Upper lobe of left lung (tissue), 6 donors: ENCODE data around the gene DST. TPM values are rescaled to one million over a fixed set of nuclear protein-coding genes. Genes with fewer than 3 reads are reported as not detected.

Experiments used
- ATAC-seq, 2 donors: fragments of 200-7000 bp; cut with Tn5 transposase; one replicate each; pipeline ENCODE4 v1.9.1; 2022; ENCODE audit warnings: mild to moderate bottlenecking in 2 of 2, moderate library complexity in 2 of 2; ENCODE audit not compliant: low FRiP score in 2 of 2
- DNase-seq, 2 donors: peaks; one replicate each; pipeline ENCODE4 v3.0.0-alpha.2; 2019 to 2020
- H3K27ac ChIP-seq, 4 donors: fragments of 200-600 bp; sonication (generic); one replicate each; pipeline ENCODE4 v1.5.1; 2016 to 2019
- H3K27me3 ChIP-seq, 4 donors: fragments of 200-600 bp; sonication (generic); one replicate each; pipeline ENCODE4 v1.5.1; 2017 to 2019
- H3K36me3 ChIP-seq, 4 donors: fragments of 200-600 bp; sonication (generic); one replicate each; pipeline ENCODE4 v1.5.1; 2016 to 2019
- H3K4me1 ChIP-seq, 4 donors: fragments of 200-600 bp; sonication (generic); one replicate each; pipeline ENCODE4 v1.5.1; 2018 to 2019
- H3K4me3 ChIP-seq, 4 donors: fragments of 200-600 bp; sonication (generic); one replicate each; pipeline ENCODE4 v1.5.1; 2017 to 2019; ENCODE audit warnings: mild to moderate bottlenecking in 2 of 4, moderate library complexity in 1 of 4
- H3K9me3 ChIP-seq, 4 donors: fragments of 200-600 bp; sonication (generic); one replicate each; pipeline ENCODE4 v1.5.1; 2018 to 2019
- CTCF ChIP-seq, 6 experiments: fragments of 450-650 bp in 4 of 6; fragments of 200-600 bp in 2 of 6; sonication (generic) in 2 of 6; IDR thresholded peaks; one replicate each; pipeline ENCODE4 v1.5.1; 2016 to 2019; ENCODE audit warnings: antibody characterized with exemption in 6 of 6
- EP300 ChIP-seq, 4 donors: sonication (generic); formaldehyde crosslinking; IDR thresholded peaks; one replicate each; pipeline ENCODE4 v1.5.1; 2017; ENCODE audit warnings: antibody characterized with exemption in 4 of 4, control low read depth in 2 of 4
- POLR2A ChIP-seq, 4 donors: fragments of 450-650 bp; IDR thresholded peaks; one replicate each; pipeline ENCODE4 v1.5.1; 2016 to 2017; ENCODE audit warnings: antibody characterized with exemption in 4 of 4, mild to moderate bottlenecking in 2 of 4
- POLR2AphosphoS5 ChIP-seq, 2 donors: sonication (generic); formaldehyde crosslinking; IDR thresholded peaks; one replicate each; pipeline ENCODE4 v1.5.1; 2017; ENCODE audit warnings: antibody characterized with exemption in 2 of 2
- WGBS, 2 donors: methylation state at CpG; one replicate each; pipeline ENCODE4 v1.1.5; 2017 to 2018; 5-methylcytosine and 5-hydroxymethylcytosine counted together
- total RNA-seq, 6 donors: library from RNA; depleted of rRNA in 4 of 6; stranded (reverse); fragments of >200 nt in 4 of 6; gene quantifications; one replicate each; pipeline versions ENCODE4 v1.1.0 to v1.2.1, GENCODE V29; 2016 to 2021
- donor health status: DM: no; HTN: no; CAD: no; lungs with moderate emphysema.
- donor health status: DM: no; HTN: yes; CAD: no; lungs with severe emphysema.

DST gene
- total RNA-seq, 6 donors from 2014 or later, result 241 to 477 (median 341) TPM

- H3K9me3 ChIP-seq, result no peaks in the 10 kb centered on the region
- no peaks in the 10 kb centered on the region for H3K27me3 ChIP-seq
- H3K4me1 ChIP-seq, result peaks cover 0 to 25% (median under 1%) of the 10 kb centered on the region in 4 donors
- 78 to 85% methylated on average over 5 of the region's 5 CpGs for WGBS, 2 donors
- H3K36me3 ChIP-seq, result peaks cover 0 to 40% (median 0%) of the 10 kb centered on the region in 4 donors
- ATAC-seq (no peak), DNase-seq (no peak)
- no peak overlapping the region for H3K4me3 ChIP-seq
- TF ChIP-seq EP300 (IDR thresholded peaks at IDR 0.05), result no peak
- no peak for TF ChIP-seq POLR2AphosphoS5 (IDR thresholded peaks at IDR 0.05)
- no peak for TF ChIP-seq POLR2A (IDR thresholded peaks at IDR 0.05)
- H3K27ac ChIP-seq, result peak overlapping the region in 3 of 4 donors; percentile 9 to 44 (median 37)
Observed at GRCh38 chr6:56518995-56519767, 123.5 kb downstream of the DST start.

GRCh38 chr6:56517155-56517745, 125.4 kb downstream of the DST start:
- 64 to 72% methylated on average over 5 of the region's 5 CpGs for WGBS, 2 donors
- Histone ChIP-seq H3K9me3 (no peaks in the 10 kb centered on the region), H3K27me3 (no peaks in the 10 kb centered on the region), H3K4me3 (no peak overlapping the region), H3K4me1 (peaks cover 0 to 31% (median 4%) of the 10 kb centered on the region in 4 donors), H3K27ac (peak overlapping the region in 2 of 4 donors; percentile 27 to 35), H3K36me3 (peaks cover 0 to 45% (median 0%) of the 10 kb centered on the region in 4 donors)
- DNase-seq (no peak), ATAC-seq (peak in 1 of 2 donors; percentile 21)
- no peak for TF ChIP-seq CTCF (IDR thresholded peaks at IDR 0.05)
- TF ChIP-seq POLR2AphosphoS5 (IDR thresholded peaks at IDR 0.05), result no peak
- TF ChIP-seq POLR2A (IDR thresholded peaks at IDR 0.05), result no peak
- TF ChIP-seq EP300 (IDR thresholded peaks at IDR 0.05), result no peak

- H3K4me1 ChIP-seq, result peaks cover 0 to 23% (median 4%) of the 10 kb centered on the region in 4 donors
- DNase-seq (no peak), ATAC-seq (no peak)
- H3K9me3 ChIP-seq, result no peaks in the 10 kb centered on the region
- peak overlapping the region in 2 of 4 donors; percentile 19 to 27 for H3K27ac ChIP-seq
- no peak overlapping the region for H3K4me3 ChIP-seq
- peaks cover 0 to 52% (median 0%) of the 10 kb centered on the region in 4 donors for H3K36me3 ChIP-seq
- H3K27me3 ChIP-seq, result no peaks in the 10 kb centered on the region
- TF ChIP-seq POLR2AphosphoS5 (IDR thresholded peaks at IDR 0.05) (no peak), CTCF (IDR thresholded peaks at IDR 0.05) (no peak), EP300 (IDR thresholded peaks at IDR 0.05) (no peak), POLR2A (IDR thresholded peaks at IDR 0.05) (no peak)
- 54 to 59% methylated on average over 1 of the region's 1 CpG for WGBS, 2 donors
Observed at GRCh38 chr6:56516003-56516402, 126.7 kb downstream of the DST start.

GRCh38 chr6:56515081-56515905, 127.4 kb downstream of the DST start:
- Histone ChIP-seq H3K36me3 (peaks cover 0 to 52% (median 0%) of the 10 kb centered on the region in 4 donors), H3K4me3 (no peak overlapping the region), H3K9me3 (no peaks in the 10 kb centered on the region), H3K27ac (peak overlapping the region in 3 of 4 donors; percentile 44 to 53 (median 45)), H3K27me3 (no peaks in the 10 kb centered on the region), H3K4me1 (peaks cover 0 to 19% (median 6%) of the 10 kb centered on the region in 4 donors)
- WGBS, 2 donors, result 66 to 76% methylated on average over 7 of the region's 7 CpGs
- TF ChIP-seq CTCF (IDR thresholded peaks at IDR 0.05) (no peak), EP300 (IDR thresholded peaks at IDR 0.05) (no peak), POLR2AphosphoS5 (IDR thresholded peaks at IDR 0.05) (no peak)
- ATAC-seq (no peak), DNase-seq (no peak)

- 30 to 55% methylated on average over 2 of the region's 2 CpGs for WGBS, 2 donors
- ATAC-seq, result peak in 1 of 2 donors; percentile 75
Observed at GRCh38 chr6:56514395-56514794, 128.3 kb downstream of the DST start.

More at GRCh38 chr6:56514395-56514794, 128.3 kb downstream of the DST start:
- H3K36me3 ChIP-seq, result peaks cover 0 to 49% (median 1%) of the 10 kb centered on the region in 4 donors
- H3K27ac ChIP-seq, result peak overlapping the region in 3 of 4 donors; percentile 14 to 57 (median 36)
- TF ChIP-seq EP300 (IDR thresholded peaks at IDR 0.05) (peak in 2 of 4 donors; percentile 49 to 72), POLR2AphosphoS5 (IDR thresholded peaks at IDR 0.05) (no peak), CTCF (IDR thresholded peaks at IDR 0.05) (no peak)
- no peaks in the 10 kb centered on the region for H3K27me3 ChIP-seq
- H3K9me3 ChIP-seq, result no peaks in the 10 kb centered on the region
- H3K4me1 ChIP-seq, result peaks cover 0 to 19% (median 7%) of the 10 kb centered on the region in 4 donors
- no peak overlapping the region for H3K4me3 ChIP-seq
- no peak for DNase-seq
